Nephron (organoid): ENCODE data around the gene LAPTM5.

Source experiments
- H3K27ac Mint-ChIP-seq, 3 experiments: 2 replicates each; pipeline ENCODE4 v1.8.0; 2020; ENCODE audit warnings: mixed read lengths in 3 of 3, mild to moderate bottlenecking in 2 of 3, moderate library complexity in 1 of 3
- H3K27me3 Mint-ChIP-seq: 2 replicates; pipeline ENCODE4 v1.8.0; 2021; ENCODE audit warnings: low read depth, mild to moderate bottlenecking, moderate library complexity, mixed read lengths
- H3K36me3 Mint-ChIP-seq: 2 replicates; pipeline ENCODE4 v1.8.0; 2020; ENCODE audit warnings: low read depth, mixed read lengths
- H3K4me1 Mint-ChIP-seq: 2 replicates; pipeline ENCODE4 v1.8.0; 2020; ENCODE audit warnings: mixed read lengths
- H3K4me3 Mint-ChIP-seq, 3 experiments: 2 replicates each; pipeline ENCODE4 v1.8.0; 2020; ENCODE audit warnings: mild to moderate bottlenecking in 3 of 3, mixed read lengths in 3 of 3, moderate library complexity in 2 of 3
- H3K9me3 Mint-ChIP-seq: 2 replicates; pipeline ENCODE4 v1.8.0; 2020; ENCODE audit warnings: mixed read lengths
- TF ChIP-seq, protein P1 (sequence below), 3 experiments: fragments of 200-600 bp; sonication (generic); IDR thresholded peaks; one replicate each; pipeline ENCODE4 v1.5.0; 2021; ENCODE audit warnings: antibody characterized with exemption in 3 of 3; ENCODE audit not compliant: unreplicated experiment in 3 of 3

LAPTM5 gene

DNA sequence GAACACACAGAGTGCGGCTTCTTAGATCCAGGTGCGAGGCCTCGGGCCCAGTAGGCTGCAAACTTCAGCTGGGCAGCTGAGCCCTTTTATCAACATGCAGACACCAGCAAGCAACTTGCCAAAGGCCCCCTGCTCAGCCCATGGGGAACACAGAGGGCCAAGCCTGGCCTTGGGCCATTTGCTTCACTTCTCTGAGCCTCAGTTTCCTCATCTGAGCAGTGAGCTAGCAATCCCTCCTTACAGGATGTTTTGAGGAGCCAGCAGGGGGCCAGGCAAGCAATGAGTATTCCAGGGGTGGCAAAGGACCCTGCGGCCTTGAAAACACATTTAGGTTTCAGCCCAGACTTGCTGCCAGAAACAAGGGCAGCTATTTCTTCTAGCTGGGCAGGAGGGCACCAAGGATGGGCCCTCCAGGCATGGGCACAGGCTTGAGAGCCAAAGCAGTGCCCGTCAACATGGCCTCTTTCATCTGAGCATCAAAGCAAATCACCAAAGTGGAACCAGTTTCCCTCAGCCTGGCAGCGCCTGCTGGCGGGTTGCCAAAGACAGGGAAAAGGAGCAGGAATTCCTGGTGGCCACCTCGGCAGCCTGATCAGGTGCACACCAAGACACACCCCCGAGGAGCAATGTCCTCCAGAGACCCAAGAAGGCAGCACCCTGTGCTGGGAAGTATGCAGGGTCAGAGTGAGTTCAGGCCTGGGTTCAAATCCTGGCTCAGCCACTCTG lies 35.6 kb downstream of the LAPTM5 start:
- Mint-ChIP-seq H3K4me3 (peak overlapping the region in 1 of 3 experiments; percentile 23), H3K27ac (peak overlapping the region in 2 of 3 experiments; percentile 17 to 49), H3K9me3 (peaks cover 3% of the 10 kb centered on the region), H3K36me3 (no peaks in the 10 kb centered on the region), H3K4me1 (peaks cover 11% of the 10 kb centered on the region), H3K27me3 (peaks cover 7% of the 10 kb centered on the region)
- TF ChIP-seq, protein P1, sequence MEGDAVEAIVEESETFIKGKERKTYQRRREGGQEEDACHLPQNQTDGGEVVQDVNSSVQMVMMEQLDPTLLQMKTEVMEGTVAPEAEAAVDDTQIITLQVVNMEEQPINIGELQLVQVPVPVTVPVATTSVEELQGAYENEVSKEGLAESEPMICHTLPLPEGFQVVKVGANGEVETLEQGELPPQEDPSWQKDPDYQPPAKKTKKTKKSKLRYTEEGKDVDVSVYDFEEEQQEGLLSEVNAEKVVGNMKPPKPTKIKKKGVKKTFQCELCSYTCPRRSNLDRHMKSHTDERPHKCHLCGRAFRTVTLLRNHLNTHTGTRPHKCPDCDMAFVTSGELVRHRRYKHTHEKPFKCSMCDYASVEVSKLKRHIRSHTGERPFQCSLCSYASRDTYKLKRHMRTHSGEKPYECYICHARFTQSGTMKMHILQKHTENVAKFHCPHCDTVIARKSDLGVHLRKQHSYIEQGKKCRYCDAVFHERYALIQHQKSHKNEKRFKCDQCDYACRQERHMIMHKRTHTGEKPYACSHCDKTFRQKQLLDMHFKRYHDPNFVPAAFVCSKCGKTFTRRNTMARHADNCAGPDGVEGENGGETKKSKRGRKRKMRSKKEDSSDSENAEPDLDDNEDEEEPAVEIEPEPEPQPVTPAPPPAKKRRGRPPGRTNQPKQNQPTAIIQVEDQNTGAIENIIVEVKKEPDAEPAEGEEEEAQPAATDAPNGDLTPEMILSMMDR (IDR thresholded peaks at IDR 0.05; ENCODE audit: unreplicated experiment in 3 of 3), result peak in 2 of 3 experiments; percentile 19 to 21

DNA sequence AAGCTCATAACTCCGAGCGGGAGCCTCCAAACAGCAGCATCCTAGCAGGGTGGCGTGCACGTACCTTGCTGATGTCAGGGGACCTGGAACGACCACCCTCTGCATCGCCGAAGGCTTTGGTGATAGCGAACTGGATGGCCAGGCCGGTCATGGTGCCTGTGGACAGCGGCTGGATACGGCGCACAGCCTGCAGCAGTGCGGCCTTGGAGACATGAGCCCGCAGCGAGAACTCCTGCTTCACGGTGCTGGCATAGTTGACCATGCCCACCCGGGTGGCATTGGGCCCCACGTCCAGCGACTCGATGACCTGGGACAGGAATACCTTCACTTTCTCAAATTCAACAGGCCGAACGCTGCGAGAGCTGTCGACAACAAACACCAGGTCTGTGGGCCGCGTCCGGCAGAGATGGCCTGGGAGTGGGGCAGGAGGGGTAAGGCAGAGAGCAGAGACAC lies 36.2 kb downstream of the LAPTM5 start:
- Mint-ChIP-seq H3K9me3 (peaks cover 3% of the 10 kb centered on the region), H3K27ac (no peak overlapping the region), H3K27me3 (peaks cover 7% of the 10 kb centered on the region), H3K36me3 (no peaks in the 10 kb centered on the region), H3K4me3 (no peak overlapping the region), H3K4me1 (peaks cover 7% of the 10 kb centered on the region)
- TF ChIP-seq, protein P1 (IDR thresholded peaks at IDR 0.05; ENCODE audit: unreplicated experiment in 3 of 3), result no peak

DNA sequence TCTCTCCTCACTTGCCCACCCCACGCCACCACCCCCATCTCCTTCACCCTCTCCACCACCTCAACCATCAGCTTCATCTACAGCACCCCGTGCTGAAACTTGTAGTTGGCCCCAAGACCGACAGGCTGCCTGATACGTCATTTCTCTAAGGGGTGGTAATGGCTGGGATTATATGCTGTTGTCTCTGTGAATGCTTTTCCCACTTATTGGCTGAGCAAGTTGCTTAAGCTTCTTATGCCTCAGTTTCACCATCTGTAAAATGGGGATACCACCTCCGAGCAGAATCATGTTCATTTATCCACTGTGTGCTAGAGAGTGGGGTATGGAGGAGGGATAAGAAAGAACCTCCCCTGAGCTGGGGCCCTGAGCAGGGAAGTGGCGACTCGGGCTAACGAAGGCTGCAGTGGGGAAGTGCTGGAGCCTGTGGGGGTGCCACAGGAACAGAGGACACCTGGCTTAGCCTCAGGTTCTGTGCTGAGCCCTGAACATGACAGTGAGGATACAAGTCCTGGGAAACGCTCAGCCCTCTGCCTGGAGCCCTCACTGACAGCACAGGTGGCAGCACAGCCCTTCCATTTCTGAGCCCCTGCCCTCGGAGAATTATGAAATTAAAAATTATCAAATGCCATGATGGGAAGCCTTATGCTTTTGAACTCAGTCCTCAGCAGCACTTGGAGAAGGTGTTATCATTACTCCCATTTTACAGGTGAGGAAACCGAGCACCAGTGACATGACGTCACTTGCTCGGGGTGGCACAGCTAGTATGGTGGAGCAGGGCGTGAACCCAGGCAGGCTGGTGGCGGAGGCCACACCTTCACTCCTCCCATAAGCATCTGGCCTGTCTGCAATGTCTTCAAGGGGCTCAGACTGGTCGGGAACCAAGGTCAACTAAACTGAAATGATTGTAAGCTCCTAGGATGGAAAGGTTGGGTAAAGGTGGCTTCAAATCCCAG lies 37.0 kb downstream of the LAPTM5 start:
- peak overlapping the region in 1 of 3 experiments; percentile 39 for H3K27ac Mint-ChIP-seq
- H3K36me3 Mint-ChIP-seq, result no peaks in the 10 kb centered on the region
- TF ChIP-seq, protein P1 (IDR thresholded peaks at IDR 0.05; ENCODE audit: unreplicated experiment in 3 of 3), result no peak
- H3K27me3 Mint-ChIP-seq, result peaks cover 7% of the 10 kb centered on the region
- peaks cover 3% of the 10 kb centered on the region for H3K9me3 Mint-ChIP-seq
- H3K4me1 Mint-ChIP-seq, result no peaks in the 10 kb centered on the region
- peak overlapping the region in 2 of 3 experiments; percentile 34 to 47 for H3K4me3 Mint-ChIP-seq

DNA sequence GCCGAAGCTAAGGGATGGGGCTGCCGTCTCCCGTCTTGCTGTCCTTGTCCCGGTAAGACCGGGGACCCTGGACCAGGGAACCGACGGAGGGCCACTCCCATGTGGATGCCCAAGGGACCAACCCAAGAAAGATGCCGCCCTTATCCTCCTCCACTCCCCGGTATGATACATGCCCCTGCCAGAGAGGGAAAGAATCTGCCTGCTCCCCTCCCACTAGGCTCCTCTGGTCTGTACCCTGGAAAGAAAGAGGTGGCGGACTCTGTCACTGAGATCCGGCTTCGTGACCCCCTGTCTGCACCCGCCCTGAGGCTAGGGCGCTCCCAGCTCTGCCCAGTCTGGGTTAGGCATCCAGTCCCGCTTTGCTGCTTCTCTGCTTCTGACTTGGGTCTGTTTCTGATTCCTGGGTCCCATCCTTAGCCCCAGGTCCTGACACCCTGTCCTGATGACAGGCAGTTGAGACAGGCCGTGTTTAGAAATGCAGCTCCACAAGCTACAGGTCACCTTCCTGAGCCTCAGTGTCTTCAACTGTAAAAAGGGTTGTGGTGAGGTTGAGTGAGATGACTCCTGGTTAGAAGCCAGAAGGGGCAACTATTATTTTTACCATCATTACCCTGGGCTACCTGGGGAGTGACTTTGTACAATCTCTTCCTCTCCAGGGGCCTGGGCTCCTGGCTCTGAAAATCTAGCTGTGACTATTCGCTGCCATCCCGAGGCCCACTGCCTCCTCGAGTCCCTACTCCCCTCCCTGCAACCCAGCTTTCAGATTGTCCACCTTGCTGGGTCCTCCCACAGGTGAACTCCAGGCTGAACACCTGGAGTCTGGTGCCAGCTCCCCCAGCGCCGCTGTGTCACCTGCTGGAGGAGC lies 37.9 kb downstream of the LAPTM5 start:
- Mint-ChIP-seq H3K27me3 (peaks cover 3% of the 10 kb centered on the region), H3K9me3 (peaks cover 3% of the 10 kb centered on the region), H3K36me3 (no peaks in the 10 kb centered on the region), H3K4me3 (peak overlapping the region; percentile 83 to 86 (median 85)), H3K4me1 (no peaks in the 10 kb centered on the region), H3K27ac (peak overlapping the region; percentile 41 to 84 (median 42))
- TF ChIP-seq, protein P1 (IDR thresholded peaks at IDR 0.05; ENCODE audit: unreplicated experiment in 3 of 3), result no peak

DNA sequence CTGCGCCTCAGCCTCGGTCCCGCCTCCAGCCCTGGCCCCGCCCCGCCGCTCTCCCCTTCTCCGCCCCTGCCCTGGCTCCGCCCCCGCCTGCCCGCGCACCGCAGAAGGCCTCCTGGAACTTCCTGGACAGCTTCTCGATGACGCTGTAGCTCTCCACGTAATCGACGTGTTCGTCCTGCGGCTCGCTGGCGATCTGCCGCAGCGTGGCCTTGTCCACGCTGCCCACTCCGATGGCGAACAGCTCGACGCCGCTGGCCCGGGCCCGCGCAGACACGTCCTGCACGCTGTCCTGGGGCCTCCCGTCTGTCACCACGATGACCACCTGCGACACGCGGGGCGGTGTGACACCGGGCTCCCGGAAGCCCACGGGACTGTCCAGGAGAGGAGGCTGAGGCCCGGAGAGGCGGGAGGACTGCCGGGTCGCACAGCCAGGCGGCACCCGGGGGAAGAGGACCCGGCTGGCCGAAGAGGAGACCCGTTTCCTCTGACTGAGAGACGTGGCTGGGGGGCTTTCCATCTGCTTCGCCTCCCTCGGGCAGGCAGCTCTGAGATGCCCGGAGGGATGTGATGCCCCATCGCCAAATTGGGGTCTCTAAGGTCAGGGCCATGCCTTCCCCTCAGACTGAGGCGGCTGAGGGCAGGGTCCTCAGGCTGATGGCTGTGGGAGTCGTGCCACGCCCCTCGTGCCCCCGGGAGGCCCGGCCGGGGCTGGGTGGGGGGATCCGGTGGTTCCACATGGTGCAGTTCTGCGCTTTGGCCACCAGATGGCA lies 38.8 kb downstream of the LAPTM5 start:
- Mint-ChIP-seq H3K4me3 (peak overlapping the region; percentile 83 to 86 (median 85)), H3K27ac (peak overlapping the region; percentile 42 to 90 (median 84)), H3K27me3 (peaks cover 3% of the 10 kb centered on the region), H3K4me1 (no peaks in the 10 kb centered on the region), H3K36me3 (no peaks in the 10 kb centered on the region), H3K9me3 (peaks cover 3% of the 10 kb centered on the region)
- TF ChIP-seq, protein P1 (IDR thresholded peaks at IDR 0.05; ENCODE audit: unreplicated experiment in 3 of 3), result peak; percentile 94 to 99 (median 98)
